CD4-positive, alpha-beta T cell treated with Interleukin-1 beta for 1 hour (primary cell): ENCODE measurements around the gene ALDOB.
A peak's percentile ranks its signal among the peaks of the same experiment; 100 is the strongest.

Source experiments
- DNase-seq, 2 donors: peaks; one replicate each; pipeline ENCODE4 v3.0.0-alpha.2; 2020 to 2022

The ALDOB gene

GRCh38 chr9:101435601-101436079 lies at the start of gene ALDOB:
ALDOB (minus strand) TSS chr9:101435774; CDS start chr9:101430887, 4,887 bp downstream.
- DNase-seq: no peak

GRCh38 chr9:101484046-101484445 lies 48.5 kb upstream of the ALDOB start:
- DNase-seq: no peak

GRCh38 chr9:101481261-101481660 lies 45.7 kb upstream of the ALDOB start:
- no peak for DNase-seq

- DNase-seq: no peak
Observed at GRCh38 chr9:101480386-101480785, 44.8 kb upstream of the ALDOB start.

- no peak for DNase-seq
Observed at GRCh38 chr9:101479338-101480030, 43.9 kb upstream of the ALDOB start.

GRCh38 chr9:101478906-101479305 lies 43.3 kb upstream of the ALDOB start:
- DNase-seq: no peak

- DNase-seq: no peak
Observed at GRCh38 chr9:101478444-101478843, 42.9 kb upstream of the ALDOB start.

- no peak for DNase-seq
Observed at GRCh38 chr9:101477736-101478135, 42.2 kb upstream of the ALDOB start.

- no peak for DNase-seq
Observed at GRCh38 chr9:101477214-101477613, 41.6 kb upstream of the ALDOB start.

- no peak for DNase-seq
Observed at GRCh38 chr9:101476576-101477208, 41.1 kb upstream of the ALDOB start.

- DNase-seq: no peak
Observed at GRCh38 chr9:101472891-101473290, 37.3 kb upstream of the ALDOB start.

GRCh38 chr9:101470929-101471328 lies 35.4 kb upstream of the ALDOB start:
- DNase-seq: no peak

GRCh38 chr9:101470021-101470420 lies 34.4 kb upstream of the ALDOB start:
- DNase-seq: no peak

GRCh38 chr9:101469026-101469425 lies 33.5 kb upstream of the ALDOB start:
- no peak for DNase-seq

- no peak for DNase-seq
Observed at GRCh38 chr9:101468116-101468515, 32.5 kb upstream of the ALDOB start.

GRCh38 chr9:101467690-101468089 lies 32.1 kb upstream of the ALDOB start:
- no peak for DNase-seq

- no peak for DNase-seq
Observed at GRCh38 chr9:101466863-101467262, 31.3 kb upstream of the ALDOB start.

- DNase-seq: peak in 1 of 2 donors; percentile 6
Observed at GRCh38 chr9:101465326-101465915, 29.8 kb upstream of the ALDOB start.

- DNase-seq: no peak
Observed at GRCh38 chr9:101463397-101463796, 27.8 kb upstream of the ALDOB start.

GRCh38 chr9:101462558-101462957 lies 27.0 kb upstream of the ALDOB start:
- no peak for DNase-seq

GRCh38 chr9:101460965-101461364 lies 25.4 kb upstream of the ALDOB start:
- DNase-seq: no peak

GRCh38 chr9:101458963-101459631 lies 23.5 kb upstream of the ALDOB start:
- DNase-seq: peak in 1 of 2 donors; percentile 47

GRCh38 chr9:101457003-101457402 lies 21.4 kb upstream of the ALDOB start:
- DNase-seq: no peak
